IMR-90 (cell line): Measurements from ENCODE around the gene SLC16A4. TPM values are rescaled to one million over a fixed set of nuclear protein-coding genes. Genes with fewer than 3 reads are reported as not detected.

Experiments used
- ATAC-seq: fragments of 200-7000 bp; cut with Tn5 transposase; 2 replicates; pipeline ENCODE4 v1.9.1; 2020; ENCODE audit warnings: low read depth, mild to moderate bottlenecking, moderate library complexity
- BruUV-seq: library from RNA; stranded (reverse); fragments of 400-500 nt; replicated peaks from 2 replicates; lab custom pipeline; 2021; lab: Mats Ljungman, UMichigan
- CTCF ChIA-PET: fragments of 300-600 bp; formaldehyde crosslinking; extraction: SDS; loops from one replicate; lab custom pipeline; 2021; ENCODE audit warnings: antibody characterized with exemption; lab: Yijun Ruan, JAX
- POLR2A ChIA-PET: fragments of 300-600 bp; sonication (Branson Sonifier 250); formaldehyde crosslinking; loops from one replicate; lab custom pipeline; 2022; ENCODE audit warnings: antibody characterized with exemption; ENCODE audit not compliant: unreplicated experiment; lab: Charles Lee
- DNase-seq: peaks from one replicate; pipeline ENCODE4 v3.0.0; 2013
- H2AFZ ChIP-seq: replicated peaks from 2 replicates; pipeline ENCODE3; 2013; ENCODE audit warnings: low read length, mild to moderate bottlenecking; ENCODE audit not compliant: poor library complexity
- H2AK5ac ChIP-seq: 2 replicates; pipeline ENCODE4 v1.6.1; 2013; ENCODE audit warnings: low read depth, low read length, inconsistent platforms
- H2AK9ac ChIP-seq: replicated peaks from 2 replicates; pipeline ENCODE3; 2013; ENCODE audit warnings: mild to moderate bottlenecking, low read depth, low read length, moderate library complexity; ENCODE audit not compliant: poor library complexity
- H2BK120ac ChIP-seq: 2 replicates; pipeline ENCODE4 v1.6.1; 2013; ENCODE audit warnings: low read depth, low read length, inconsistent platforms
- H2BK15ac ChIP-seq: 3 replicates; pipeline ENCODE4 v1.6.1; 2013; ENCODE audit warnings: low read depth, low read length, inconsistent platforms
- H2BK20ac ChIP-seq: 2 replicates; pipeline ENCODE4 v1.6.1; 2013; ENCODE audit warnings: low read depth, mild to moderate bottlenecking, inconsistent platforms, low read length, moderate library complexity
- H2BK5ac ChIP-seq: 2 replicates; pipeline ENCODE4 v1.6.1; 2013; ENCODE audit warnings: mild to moderate bottlenecking, low read depth, low read length, inconsistent platforms; ENCODE audit not compliant: poor library complexity, severe bottlenecking
- H3K14ac ChIP-seq: replicated peaks from 2 replicates; pipeline ENCODE4 v1.6.1; 2013; ENCODE audit warnings: low read depth, low read length, inconsistent platforms
- H3K18ac ChIP-seq: 2 replicates; pipeline ENCODE4 v1.6.1; 2013; ENCODE audit warnings: low read depth, low read length, control low read depth
- H3K23ac ChIP-seq: 2 replicates; pipeline ENCODE4 v1.6.1; 2013; ENCODE audit warnings: low read depth, low read length, inconsistent platforms
- H3K27ac ChIP-seq: 2 replicates; pipeline ENCODE4 v1.5.1; 2013; ENCODE audit warnings: mild to moderate bottlenecking, control low read depth, low read length; ENCODE audit not compliant: insufficient read depth
- H3K27me3 ChIP-seq: 2 replicates; pipeline ENCODE4 v1.6.1; 2013; ENCODE audit warnings: low read length; ENCODE audit not compliant: control insufficient read depth, insufficient read depth
- H3K36me3 ChIP-seq: 2 replicates; pipeline ENCODE4 v1.6.1; 2013; ENCODE audit warnings: low read length, mixed read lengths; ENCODE audit not compliant: control insufficient read depth, insufficient read depth
- H3K4ac ChIP-seq: 2 replicates; pipeline ENCODE4 v1.6.1; 2013; ENCODE audit warnings: low read depth, low read length, inconsistent platforms
- H3K4me1 ChIP-seq: 2 replicates; pipeline ENCODE4 v1.6.1; 2013; ENCODE audit warnings: low read length, mixed read lengths; ENCODE audit not compliant: control insufficient read depth, insufficient read depth
- H3K4me2 ChIP-seq: 2 replicates; pipeline ENCODE4 v1.6.1; 2013; ENCODE audit warnings: low read depth, mild to moderate bottlenecking, control low read depth, low read length, moderate library complexity
- H3K4me3 ChIP-seq: 2 replicates; pipeline ENCODE4 v1.5.1; 2013; ENCODE audit warnings: low read depth, mild to moderate bottlenecking, control low read depth, low read length, moderate library complexity; ENCODE audit not compliant: insufficient read depth
- H3K56ac ChIP-seq: 2 replicates; pipeline ENCODE4 v1.6.1; 2013; ENCODE audit warnings: low read length, inconsistent platforms; ENCODE audit not compliant: insufficient read depth; ENCODE audit errors: extremely low read depth
- H3K79me1 ChIP-seq, 2 experiments: 2 replicates each; pipeline ENCODE4 v1.6.1; 2013; ENCODE audit warnings: low read length in 2 of 2, inconsistent platforms in 1 of 2, low read depth in 1 of 2
- H3K9ac ChIP-seq: 2 replicates; pipeline ENCODE4 v1.6.1; 2013; ENCODE audit warnings: low read depth, low read length, control low read depth
- H3K9me1 ChIP-seq: 2 replicates; pipeline ENCODE4 v1.6.1; 2013; ENCODE audit warnings: low read length, inconsistent platforms; ENCODE audit not compliant: insufficient read depth
- H3K9me3 ChIP-seq: 2 replicates; pipeline ENCODE4 v1.6.1; 2013; ENCODE audit warnings: low read length; ENCODE audit not compliant: control insufficient read depth, insufficient read depth
- H4K20me1 ChIP-seq: 2 replicates; pipeline ENCODE4 v1.6.1; 2013; ENCODE audit warnings: low read length, inconsistent platforms; ENCODE audit not compliant: insufficient read depth
- H4K5ac ChIP-seq: 2 replicates; pipeline ENCODE4 v1.6.1; 2013; ENCODE audit warnings: mild to moderate bottlenecking, low read depth, low read length, control low read depth
- H4K8ac ChIP-seq, 2 experiments: 2 replicates each; pipeline ENCODE4 v1.6.1; 2013; ENCODE audit warnings: low read depth in 2 of 2, low read length in 2 of 2, control low read depth in 1 of 2, inconsistent platforms in 1 of 2
- H4K91ac ChIP-seq: 2 replicates; pipeline ENCODE4 v1.6.1; 2013; ENCODE audit warnings: low read depth, low read length, inconsistent platforms; ENCODE audit not compliant: insufficient read depth
- CEBPB ChIP-seq: IDR thresholded peaks from 2 replicates; pipeline ENCODE4 v1.6.1; 2012; ENCODE audit warnings: low read depth, low read length, improper control_type of control experiment
- FOS ChIP-seq: fragments of 150-350 bp; IDR thresholded peaks from 2 replicates; pipeline ENCODE4 v1.6.1; 2016; ENCODE audit warnings: low read depth, low read length
- MAFK ChIP-seq: IDR thresholded peaks from 2 replicates; pipeline ENCODE4 v1.6.1; 2012; ENCODE audit warnings: low read depth, low read length, improper control_type of control experiment
- MXI1 ChIP-seq: IDR thresholded peaks from 2 replicates; pipeline ENCODE4 v1.6.1; 2012; ENCODE audit warnings: low read depth, mild to moderate bottlenecking, low read length, moderate library complexity, borderline replicate concordance
- RAD21 ChIP-seq: IDR thresholded peaks from 2 replicates; pipeline ENCODE4 v1.6.1; 2012; ENCODE audit warnings: low read length, improper control_type of control experiment
- RFX5 ChIP-seq: IDR thresholded peaks from 2 replicates; pipeline ENCODE4 v1.8.0; 2012; ENCODE audit warnings: low read depth, mild to moderate bottlenecking, low read length, moderate library complexity
- WGBS, 2 experiments: methylation state at CpG; one replicate each; pipeline versions ENCODE4 v1.1.5 to v1.1.7; 2013; ENCODE audit warnings: missing lambda C conversion rate in 2 of 2; ENCODE audit not compliant: insufficient read length in 1 of 2; ENCODE audit errors: extremely low coverage in 2 of 2; 5-methylcytosine and 5-hydroxymethylcytosine counted together
- dilution Hi-C: fragments of 300-500 bp; cut with HindIII; formaldehyde crosslinking; loops from one replicate; pipeline ENCODE4 v1.14.3; 2018; ENCODE audit warnings: low sequenced_read_pairs; ENCODE audit not compliant: unreplicated experiment
- in situ Hi-C: fragments of 300-500 bp; cut with MboI; formaldehyde crosslinking; loops from 3 replicates; pipeline ENCODE4 v1.14.3; 2019; ENCODE audit warnings: low sequenced_read_pairs, inconsistent platforms, mixed read lengths
- intact Hi-C: fragments of 100-400 bp; cut with micrococcal nuclease; formaldehyde crosslinking; loops from 2 replicates; pipeline ENCODE4 v1.10.0; 2022
- polyA plus RNA-seq, 3 experiments: library from polyadenylated mRNA; depleted of rRNA; stranded (reverse); fragments of >200 nt; gene quantifications; 2 replicates each; pipeline ENCODE4 v1.2.3, GENCODE V29; 2012; ENCODE audit warnings: low replicate concordance in 1 of 3
- total RNA-seq: library from RNA; depleted of rRNA; stranded (reverse); fragments of >200 nt; gene quantifications from 2 replicates; pipeline ENCODE4 v1.2.3, GENCODE V29; 2012
- TF ChIP-seq, protein P1 (sequence below): fragments of 150-350 bp; IDR thresholded peaks from 2 replicates; pipeline ENCODE4 v1.6.1; 2016; ENCODE audit warnings: low read depth, mild to moderate bottlenecking, low read length, moderate library complexity, borderline replicate concordance

SLC16A4 gene
- total and polyA plus RNA-seq, 2 of the 4 experiments (the other 2 are of a cell fraction) = 27.7 to 65.2 TPM

DNA sequence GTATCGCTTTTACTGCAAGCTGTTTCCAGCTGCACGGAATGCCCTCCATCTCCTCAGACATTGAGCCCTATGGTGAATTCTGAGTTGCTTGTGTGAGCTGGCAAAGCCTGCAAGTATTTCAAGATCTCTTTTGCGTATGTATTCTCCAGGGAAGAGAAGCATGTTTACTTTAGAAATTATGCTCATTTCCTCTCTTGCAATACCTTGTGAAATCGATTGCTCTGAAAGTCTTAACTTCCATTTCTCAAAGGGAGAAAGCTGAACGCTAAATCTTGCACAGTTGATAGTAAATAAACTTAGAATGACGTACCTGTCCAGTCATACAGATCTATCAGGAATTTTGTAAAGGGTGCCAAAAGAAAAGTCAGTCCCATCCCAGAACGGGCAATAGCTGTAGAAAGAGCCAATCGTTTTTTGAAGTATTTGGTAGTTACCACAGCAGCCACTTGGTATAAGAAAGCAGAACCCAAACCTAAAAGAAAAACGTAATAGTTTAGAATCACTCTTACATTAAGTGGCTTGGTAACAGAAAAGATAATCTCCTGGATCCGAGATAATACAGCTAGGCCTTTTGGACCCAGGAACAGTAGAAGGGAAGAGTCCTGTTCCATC lies 10.0 kb downstream of the SLC16A4 start:
- Histone ChIP-seq H4K8ac (peak overlapping the region; percentile 0 to 41; a peak in 1 of 4 replicates), H2BK20ac (peak overlapping the region; percentile 6; the same call in 1 of the 2 replicates), H3K14ac (no peak overlapping the region; the same call in 1 of the 2 replicates), H4K91ac (no peak overlapping the region), H3K9ac (no peak overlapping the region), H2AFZ (no peak overlapping the region), H3K56ac (peak overlapping the region; percentile 24; the same call in 1 of the 2 replicates), H3K27ac (peak overlapping the region; percentile 74; the same call in 1 of the 2 replicates), H3K4me3 (no peak overlapping the region), H3K23ac (no peak overlapping the region), H3K79me1 (peaks cover 3% of the 10 kb centered on the region in 2 experiments; a peak in 3 of 4 replicates), H2BK5ac (peak overlapping the region; percentile 37), H3K9me3 (no peaks in the 10 kb centered on the region), H3K27me3 (no peaks in the 10 kb centered on the region), H3K9me1 (peaks cover 6% of the 10 kb centered on the region; the same call in 1 of the 2 replicates), H3K4me2 (peak overlapping the region; percentile 33; the same call in 1 of the 2 replicates), H3K36me3 (peaks cover 15% of the 10 kb centered on the region), H3K4me1 (peaks cover 17% of the 10 kb centered on the region), H3K18ac (peak overlapping the region; percentile 92; the same call in 1 of the 2 replicates), H2AK9ac (no peak overlapping the region), H2BK15ac (no peak overlapping the region), H2BK120ac (peak overlapping the region; percentile 45; the same call in 1 of the 2 replicates), H2AK5ac (no peak overlapping the region), H3K4ac (peak overlapping the region; percentile 17; the same call in 1 of the 2 replicates), H4K5ac (peak overlapping the region; percentile 76), H4K20me1 (no peaks in the 10 kb centered on the region)
- dilution Hi-C loops (no loop called here), intact Hi-C loops (loop anchor here (1.0 to 2.0 kb wide), 2 partner anchors 9 to 14 kb away; no protein-coding TSS in a partner anchor), in situ Hi-C loops (no loop called here)
- POLR2A ChIA-PET = interaction anchor here (1.2 kb wide), 1 partner anchor 10 kb away, joined by 4 read pairs; no protein-coding TSS in a partner anchor
- WGBS, 2 experiments = 60% methylated on average over 1 of the region's 10 CpGs; no CpG with 5 or more reads in 1 of the 2 experiments
- no peak for TF ChIP-seq MAFK
- TF ChIP-seq, protein P1, sequence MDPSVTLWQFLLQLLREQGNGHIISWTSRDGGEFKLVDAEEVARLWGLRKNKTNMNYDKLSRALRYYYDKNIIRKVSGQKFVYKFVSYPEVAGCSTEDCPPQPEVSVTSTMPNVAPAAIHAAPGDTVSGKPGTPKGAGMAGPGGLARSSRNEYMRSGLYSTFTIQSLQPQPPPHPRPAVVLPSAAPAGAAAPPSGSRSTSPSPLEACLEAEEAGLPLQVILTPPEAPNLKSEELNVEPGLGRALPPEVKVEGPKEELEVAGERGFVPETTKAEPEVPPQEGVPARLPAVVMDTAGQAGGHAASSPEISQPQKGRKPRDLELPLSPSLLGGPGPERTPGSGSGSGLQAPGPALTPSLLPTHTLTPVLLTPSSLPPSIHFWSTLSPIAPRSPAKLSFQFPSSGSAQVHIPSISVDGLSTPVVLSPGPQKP = no peak
- no peak for TF ChIP-seq RFX5
- no peak for TF ChIP-seq RAD21
- TF ChIP-seq FOS = no peak; the same call in 1 of the 2 replicates
- TF ChIP-seq CEBPB = peak; percentile 96
- no peak for TF ChIP-seq MXI1
- peak; percentile 89 for ATAC-seq
- CTCF ChIA-PET = interaction anchor here (0.5 kb wide), 1 partner anchor 23 kb away, joined by 4 read pairs; no protein-coding TSS in a partner anchor
- peak; percentile 94 for DNase-seq
- no TSS peak for BruUV-seq
